A549 treated with CpdA at 1 μM for 4 hours (cell line): ENCODE results near the gene AASS. TPM values are rescaled to one million over a fixed set of nuclear protein-coding genes. Genes with fewer than 3 reads are reported as not detected.

Experiments used
- total RNA-seq: library from RNA; stranded (reverse); fragments of 200-300 nt; extraction: Qiagen RNA extraction; gene quantifications from 5 replicates; pipeline ENCODE4 v1.2.3, GENCODE V29; 2022; ENCODE audit warnings: low read depth

AASS gene
- 0.03 to 0.08 TPM (median 0.05 TPM) in 4 of 5 replicates, not detected in the other for total RNA-seq

GRCh38 chr7:122143751-122144711 is at the start of gene AASS:
Gene AASS (minus strand): TSS chr7:122144249. CDS start chr7:122133726, 10,523 bp downstream.

Other genes starting within 250 kb of the AASS start
- not detected in 5 replicates for gene FEZF1, start 160.5 kb upstream of the AASS start, total RNA-seq